Measurements from ENCODE around the gene ATXN7L1.

The ATXN7L1 gene

DNA sequence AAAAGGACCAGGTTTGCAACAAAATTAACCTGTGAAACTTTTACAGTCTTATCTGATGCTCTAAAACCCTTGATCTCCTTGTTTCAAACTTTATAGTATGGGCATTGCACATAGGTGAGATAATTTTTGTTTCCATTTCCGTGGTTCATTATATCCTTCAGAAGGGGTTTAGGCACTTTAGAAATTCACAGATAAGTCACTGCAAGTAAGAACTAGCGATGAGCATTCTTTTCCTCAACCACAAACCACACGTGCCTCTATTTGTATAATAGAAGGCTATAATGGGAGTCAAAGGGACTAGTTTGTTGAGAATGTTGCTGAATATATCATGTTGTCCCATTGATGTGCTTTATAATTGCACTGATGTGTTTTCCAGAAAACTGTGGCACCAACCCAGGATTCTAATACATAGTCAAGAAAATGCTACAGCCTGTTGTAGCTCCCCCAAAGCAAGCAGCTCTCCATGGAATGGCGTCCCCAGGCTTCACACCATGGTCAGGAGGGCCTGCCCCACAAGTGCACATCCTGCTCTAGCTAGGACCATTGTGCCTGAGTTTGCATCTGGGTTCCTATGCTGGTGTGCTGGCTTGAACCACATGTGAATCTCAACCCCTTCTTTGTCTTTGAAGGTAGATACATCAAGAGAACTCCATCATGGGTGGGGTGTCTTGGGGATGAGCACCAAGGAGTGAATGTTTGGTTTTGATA lies 14.0 kb upstream of the ATXN7L1 start:
- no peak overlapping the region for H3K4me3 ChIP-seq (ENCODE audit: low read length in 2 of 2)
- no peaks in the 10 kb centered on the region for H3K79me1 ChIP-seq (ENCODE audit: low read depth, low read length)
- H3K14ac ChIP-seq (ENCODE audit: low read length), result no peak overlapping the region
- no peak overlapping the region for H4K8ac ChIP-seq (ENCODE audit: low read depth, low read length)
- H2AFZ ChIP-seq (ENCODE audit: low read length), result no peak overlapping the region
- H2BK5ac ChIP-seq (ENCODE audit: low read length), result no peak overlapping the region
- H3K27me3 ChIP-seq (ENCODE audit: control insufficient read depth in 3 of 3, insufficient read depth in 3 of 3, low read depth in 1 of 3, low read length in 3 of 3), result no peaks in the 10 kb centered on the region
- no peak overlapping the region for H3K4ac ChIP-seq (ENCODE audit: low read length)
- H3K9ac ChIP-seq (ENCODE audit: low read depth, low read length, poor library complexity), result no peak overlapping the region
- no peak overlapping the region for H3K4me2 ChIP-seq (ENCODE audit: insufficient read depth, low read length, poor library complexity, severe bottlenecking)
- no peak overlapping the region for H2BK120ac ChIP-seq (ENCODE audit: low read depth, low read length)
- no peak overlapping the region for H3K18ac ChIP-seq (ENCODE audit: low read length)
- no peak overlapping the region for H2BK15ac ChIP-seq (ENCODE audit: low read length)
- H3K27ac ChIP-seq (replicated peaks; ENCODE audit: low read length), result no peak overlapping the region
- H4K91ac ChIP-seq (ENCODE audit: low read depth, low read length, poor library complexity), result peak overlapping the region; percentile 9
- DNase-seq (ENCODE audit: low spot score), result no peak
- no peak overlapping the region for H2AK5ac ChIP-seq (ENCODE audit: low read depth, low read length)
- no peaks in the 10 kb centered on the region for H3K36me3 ChIP-seq (replicated peaks in 1 of 2; ENCODE audit: control insufficient read depth in 2 of 2, insufficient read depth in 2 of 2, low read length in 2 of 2)
- H3K23ac ChIP-seq (ENCODE audit: low read depth, low read length, poor library complexity), result no peak overlapping the region
- H2BK12ac ChIP-seq (ENCODE audit: low read length), result no peak overlapping the region
- WGBS, 2 donors (ENCODE audit: extremely low coverage in 2 of 2, insufficient read length in 2 of 2, insufficient replicate concordance in 1 of 2), result no CpG with 5 or more reads among the region's 4 CpGs
- no peaks in the 10 kb centered on the region for H3K4me1 ChIP-seq (ENCODE audit: control insufficient read depth in 2 of 2, insufficient read depth in 1 of 2, low read depth in 1 of 2, low read length in 2 of 2)
- H3K9me3 ChIP-seq (replicated peaks in 1 of 2; ENCODE audit: control insufficient read depth in 2 of 2, insufficient read depth in 1 of 2, low read depth in 1 of 2, low read length in 2 of 2), result no peaks in the 10 kb centered on the region

DNA sequence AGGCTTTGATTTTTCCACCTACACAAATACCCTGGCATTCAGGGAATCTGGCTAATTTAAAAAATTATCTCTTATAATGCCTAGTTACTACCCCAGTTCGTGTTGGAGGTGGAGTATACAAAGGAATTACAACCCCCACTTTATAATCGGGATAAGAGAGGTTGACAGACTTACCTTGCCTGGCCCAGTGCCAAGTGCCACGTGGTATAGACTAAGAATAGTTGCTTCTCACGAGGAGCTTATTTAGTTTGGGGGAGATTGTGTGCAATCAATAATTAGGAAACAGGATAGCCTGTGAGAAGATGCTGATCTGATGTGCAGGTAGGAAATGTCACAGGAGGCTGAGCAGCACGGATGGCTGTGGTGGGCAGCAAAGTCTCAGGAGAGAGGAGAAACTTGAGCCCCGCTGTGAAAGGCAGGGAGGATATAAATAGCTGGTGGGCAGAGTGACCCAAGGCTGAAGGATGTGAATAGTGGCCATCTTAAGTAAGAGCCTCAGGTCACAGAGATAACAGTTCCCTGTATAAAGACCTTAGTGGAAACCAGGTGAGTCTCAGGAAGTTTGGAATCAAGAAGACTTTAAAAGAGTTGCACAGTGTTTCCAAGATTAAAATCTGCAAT lies 11.3 kb upstream of the ATXN7L1 start:
- Histone ChIP-seq H2BK120ac (ENCODE audit: low read depth, low read length) (no peak overlapping the region), H3K4me2 (ENCODE audit: insufficient read depth, low read length, poor library complexity, severe bottlenecking) (no peak overlapping the region), H3K79me1 (ENCODE audit: low read depth, low read length) (no peaks in the 10 kb centered on the region), H2BK15ac (ENCODE audit: low read length) (no peak overlapping the region), H3K4me3 (ENCODE audit: low read length in 2 of 2) (no peak overlapping the region), H2AK5ac (ENCODE audit: low read depth, low read length) (no peak overlapping the region), H3K18ac (ENCODE audit: low read length) (no peak overlapping the region), H3K36me3 (replicated peaks in 1 of 2; ENCODE audit: control insufficient read depth in 2 of 2, insufficient read depth in 2 of 2, low read length in 2 of 2) (no peaks in the 10 kb centered on the region), H2AFZ (ENCODE audit: low read length) (no peak overlapping the region), H3K27me3 (ENCODE audit: control insufficient read depth in 3 of 3, insufficient read depth in 3 of 3, low read depth in 1 of 3, low read length in 3 of 3) (no peaks in the 10 kb centered on the region), H4K8ac (ENCODE audit: low read depth, low read length) (no peak overlapping the region), H3K9ac (ENCODE audit: low read depth, low read length, poor library complexity) (no peak overlapping the region), H3K4ac (ENCODE audit: low read length) (no peak overlapping the region), H2BK5ac (ENCODE audit: low read length) (no peak overlapping the region), H3K23ac (ENCODE audit: low read depth, low read length, poor library complexity) (no peak overlapping the region), H2BK12ac (ENCODE audit: low read length) (no peak overlapping the region), H3K9me3 (replicated peaks in 1 of 2; ENCODE audit: control insufficient read depth in 2 of 2, insufficient read depth in 1 of 2, low read depth in 1 of 2, low read length in 2 of 2) (no peaks in the 10 kb centered on the region), H3K4me1 (ENCODE audit: control insufficient read depth in 2 of 2, insufficient read depth in 1 of 2, low read depth in 1 of 2, low read length in 2 of 2) (no peaks in the 10 kb centered on the region), H4K91ac (ENCODE audit: low read depth, low read length, poor library complexity) (no peak overlapping the region), H3K27ac (replicated peaks; ENCODE audit: low read length) (no peak overlapping the region), H3K14ac (ENCODE audit: low read length) (no peak overlapping the region)
- no CpG with 5 or more reads among the region's 6 CpGs for WGBS, 2 donors (ENCODE audit: extremely low coverage in 2 of 2, insufficient read length in 2 of 2, insufficient replicate concordance in 1 of 2)
- no peak for DNase-seq (ENCODE audit: low spot score)

DNA sequence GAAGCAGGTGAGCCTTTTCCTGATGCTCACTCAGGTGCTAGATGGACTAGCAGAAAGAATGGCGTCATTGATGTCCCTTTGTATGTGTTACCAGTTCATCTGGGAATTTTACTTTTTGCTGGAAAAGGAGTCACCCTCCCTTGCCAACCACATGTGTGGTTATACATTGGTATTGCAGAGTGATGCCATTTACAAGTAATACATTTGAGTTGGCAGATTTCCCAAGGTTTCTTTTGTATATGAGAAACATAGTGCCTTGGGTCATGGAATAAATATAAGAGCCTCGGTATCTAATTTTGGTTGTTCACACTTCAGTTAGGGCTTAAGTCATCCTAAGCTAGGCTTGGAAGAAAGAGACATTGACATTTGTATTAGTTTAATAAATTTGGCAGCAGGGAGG lies 10.4 kb upstream of the ATXN7L1 start:
- H2AFZ ChIP-seq (ENCODE audit: low read length), result no peak overlapping the region
- no peaks in the 10 kb centered on the region for H3K27me3 ChIP-seq (ENCODE audit: control insufficient read depth in 3 of 3, insufficient read depth in 3 of 3, low read depth in 1 of 3, low read length in 3 of 3)
- H3K4me3 ChIP-seq (ENCODE audit: low read length in 2 of 2), result no peak overlapping the region
- H3K9me3 ChIP-seq (replicated peaks in 1 of 2; ENCODE audit: control insufficient read depth in 2 of 2, insufficient read depth in 1 of 2, low read depth in 1 of 2, low read length in 2 of 2), result no peaks in the 10 kb centered on the region
- no peak overlapping the region for H3K23ac ChIP-seq (ENCODE audit: low read depth, low read length, poor library complexity)
- no peak overlapping the region for H4K91ac ChIP-seq (ENCODE audit: low read depth, low read length, poor library complexity)
- H3K4me2 ChIP-seq (ENCODE audit: insufficient read depth, low read length, poor library complexity, severe bottlenecking), result no peak overlapping the region
- H3K9ac ChIP-seq (ENCODE audit: low read depth, low read length, poor library complexity), result no peak overlapping the region
- H2BK5ac ChIP-seq (ENCODE audit: low read length), result no peak overlapping the region
- no peak overlapping the region for H4K8ac ChIP-seq (ENCODE audit: low read depth, low read length)
- H3K36me3 ChIP-seq (replicated peaks in 1 of 2; ENCODE audit: control insufficient read depth in 2 of 2, insufficient read depth in 2 of 2, low read length in 2 of 2), result no peaks in the 10 kb centered on the region
- no peak overlapping the region for H2BK120ac ChIP-seq (ENCODE audit: low read depth, low read length)
- no peak overlapping the region for H2AK5ac ChIP-seq (ENCODE audit: low read depth, low read length)
- no peaks in the 10 kb centered on the region for H3K79me1 ChIP-seq (ENCODE audit: low read depth, low read length)
- whole genome bisulfite sequencing, 2 donors (ENCODE audit: extremely low coverage in 2 of 2, insufficient read length in 2 of 2, insufficient replicate concordance in 1 of 2), result no CpG with 5 or more reads among the region's 2 CpGs
- no peak overlapping the region for H2BK12ac ChIP-seq (ENCODE audit: low read length)
- H3K18ac ChIP-seq (ENCODE audit: low read length), result no peak overlapping the region
- H3K4me1 ChIP-seq (ENCODE audit: control insufficient read depth in 2 of 2, insufficient read depth in 1 of 2, low read depth in 1 of 2, low read length in 2 of 2), result no peaks in the 10 kb centered on the region
- no peak overlapping the region for H2BK15ac ChIP-seq (ENCODE audit: low read length)
- H3K27ac ChIP-seq (replicated peaks; ENCODE audit: low read length), result no peak overlapping the region
- H3K4ac ChIP-seq (ENCODE audit: low read length), result no peak overlapping the region
- no peak overlapping the region for H3K14ac ChIP-seq (ENCODE audit: low read length)
- no peak for DNase-seq (ENCODE audit: low spot score)

GRCh38 chr7:105885387-105886111 lies 9.2 kb upstream of the ATXN7L1 start:
- H3K9me3 ChIP-seq (replicated peaks in 1 of 2; ENCODE audit: control insufficient read depth in 2 of 2, insufficient read depth in 1 of 2, low read depth in 1 of 2, low read length in 2 of 2), result no peaks in the 10 kb centered on the region
- H3K4ac ChIP-seq (ENCODE audit: low read length), result no peak overlapping the region
- H2BK12ac ChIP-seq (ENCODE audit: low read length), result no peak overlapping the region
- H3K14ac ChIP-seq (ENCODE audit: low read length), result no peak overlapping the region
- H2AK5ac ChIP-seq (ENCODE audit: low read depth, low read length), result no peak overlapping the region
- H3K79me1 ChIP-seq (ENCODE audit: low read depth, low read length), result no peaks in the 10 kb centered on the region
- no CpG with 5 or more reads among the region's 6 CpGs for WGBS, 2 donors (ENCODE audit: extremely low coverage in 2 of 2, insufficient read length in 2 of 2, insufficient replicate concordance in 1 of 2)
- H3K4me3 ChIP-seq (ENCODE audit: low read length in 2 of 2), result no peak overlapping the region
- H3K27ac ChIP-seq (replicated peaks; ENCODE audit: low read length), result no peak overlapping the region
- H4K91ac ChIP-seq (ENCODE audit: low read depth, low read length, poor library complexity), result no peak overlapping the region
- no peaks in the 10 kb centered on the region for H3K4me1 ChIP-seq (ENCODE audit: control insufficient read depth in 2 of 2, insufficient read depth in 1 of 2, low read depth in 1 of 2, low read length in 2 of 2)
- DNase-seq (ENCODE audit: low spot score), result no peak
- H3K23ac ChIP-seq (ENCODE audit: low read depth, low read length, poor library complexity), result no peak overlapping the region
- H3K9ac ChIP-seq (ENCODE audit: low read depth, low read length, poor library complexity), result no peak overlapping the region
- no peak overlapping the region for H2AFZ ChIP-seq (ENCODE audit: low read length)
- no peak overlapping the region for H3K18ac ChIP-seq (ENCODE audit: low read length)
- H2BK120ac ChIP-seq (ENCODE audit: low read depth, low read length), result no peak overlapping the region
- H2BK15ac ChIP-seq (ENCODE audit: low read length), result no peak overlapping the region
- H3K36me3 ChIP-seq (replicated peaks in 1 of 2; ENCODE audit: control insufficient read depth in 2 of 2, insufficient read depth in 2 of 2, low read length in 2 of 2), result no peaks in the 10 kb centered on the region
- H3K4me2 ChIP-seq (ENCODE audit: insufficient read depth, low read length, poor library complexity, severe bottlenecking), result no peak overlapping the region
- H3K27me3 ChIP-seq (ENCODE audit: control insufficient read depth in 3 of 3, insufficient read depth in 3 of 3, low read depth in 1 of 3, low read length in 3 of 3), result no peaks in the 10 kb centered on the region
- no peak overlapping the region for H2BK5ac ChIP-seq (ENCODE audit: low read length)
- H4K8ac ChIP-seq (ENCODE audit: low read depth, low read length), result no peak overlapping the region

All from neuronal stem cell (in vitro differentiated cells).